GM21381 (cell line): ENCODE data around the gene KYNU.
A peak's percentile ranks its signal among the peaks of the same experiment; 100 is the strongest.
"Not testable (repeated sequence)": the region's sequence is repeated elsewhere in the genome, so short reads cannot be mapped to it uniquely, and the experiment has no call there.

ENCODE experiments used
- ATAC-seq: cut with Tn5 transposase; IDR thresholded peaks from one replicate; pipeline ENCODE4 v1.9.1; 2021; ENCODE audit warnings: mild to moderate bottlenecking, moderate library complexity; ENCODE audit not compliant: unreplicated experiment

KYNU gene

DNA sequence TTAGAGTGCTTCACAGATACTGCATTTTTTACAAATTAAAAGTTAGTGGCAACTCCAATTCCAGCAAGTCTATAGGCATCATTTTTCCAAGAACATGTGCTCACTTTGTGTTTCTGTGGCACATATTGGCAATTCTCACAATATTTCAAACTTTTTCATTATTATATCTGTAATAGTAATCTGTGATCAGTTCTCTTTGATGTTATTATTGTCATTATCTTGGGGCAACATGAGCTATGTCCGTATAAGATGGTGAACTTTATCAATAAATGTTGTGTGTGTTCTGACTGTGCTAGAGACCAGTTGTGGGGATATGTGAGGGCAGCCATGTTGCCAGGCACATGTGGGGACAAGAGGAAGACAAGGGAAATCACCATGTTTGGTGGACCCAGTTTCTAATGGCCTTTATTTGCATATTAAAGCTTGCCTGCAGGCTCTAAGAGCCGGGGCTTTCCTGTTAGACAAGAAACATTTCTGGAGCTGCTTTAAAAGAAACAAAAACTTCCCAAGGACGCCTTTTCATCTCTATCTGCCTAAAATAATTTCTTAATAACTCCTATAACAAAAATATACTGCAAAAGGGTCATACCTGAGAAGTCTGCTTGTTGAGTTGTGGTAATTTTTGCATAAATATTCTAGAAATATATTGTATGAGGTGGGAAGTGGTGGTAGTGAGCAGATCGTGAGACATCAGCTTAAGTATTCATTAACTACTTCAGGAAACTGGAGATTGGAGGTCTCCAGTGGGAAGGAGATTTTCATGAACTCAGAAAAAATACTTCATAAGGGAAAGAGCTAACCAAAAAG lies 37.2 kb downstream of the KYNU start:
- ATAC-seq, result peak; percentile 100

DNA sequence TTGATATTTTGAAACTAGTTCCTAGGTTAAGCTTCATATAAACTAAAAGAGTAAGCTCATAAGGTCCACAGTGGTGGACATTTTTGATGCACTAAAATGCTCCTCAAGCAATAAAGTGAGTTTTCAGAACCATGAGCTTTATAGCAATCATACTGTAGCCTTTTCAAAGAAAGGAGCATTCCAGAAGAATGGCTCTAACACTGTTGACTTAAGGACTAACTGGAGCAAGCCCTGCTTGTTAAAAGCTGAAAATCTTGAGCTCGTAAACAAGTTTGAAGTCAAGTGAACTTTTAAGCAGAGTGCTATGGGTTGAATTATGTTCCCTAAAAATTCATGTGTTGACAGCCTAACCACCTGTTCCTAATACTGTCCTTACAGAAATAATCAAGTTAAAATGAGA lies 38.0 kb downstream of the KYNU start:
- no peak for ATAC-seq

DNA sequence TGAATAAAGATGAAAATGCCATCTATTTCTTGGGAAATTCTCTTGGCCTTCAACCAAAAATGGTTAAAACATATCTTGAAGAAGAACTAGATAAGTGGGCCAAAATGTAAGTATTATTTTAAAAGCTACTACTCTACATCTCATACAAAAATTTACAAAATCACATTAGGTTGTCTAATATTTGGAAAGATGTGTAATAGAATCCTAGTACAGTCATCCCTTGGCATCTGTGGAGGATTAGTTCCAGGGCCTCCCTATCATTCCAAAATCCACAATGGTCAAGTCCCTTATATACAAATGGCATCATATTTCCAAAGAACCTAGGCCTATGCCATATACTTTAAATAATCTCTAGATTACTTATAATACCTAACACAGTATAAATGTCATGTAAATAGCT lies 41.2 kb downstream of the KYNU start:
- no peak for ATAC-seq

DNA sequence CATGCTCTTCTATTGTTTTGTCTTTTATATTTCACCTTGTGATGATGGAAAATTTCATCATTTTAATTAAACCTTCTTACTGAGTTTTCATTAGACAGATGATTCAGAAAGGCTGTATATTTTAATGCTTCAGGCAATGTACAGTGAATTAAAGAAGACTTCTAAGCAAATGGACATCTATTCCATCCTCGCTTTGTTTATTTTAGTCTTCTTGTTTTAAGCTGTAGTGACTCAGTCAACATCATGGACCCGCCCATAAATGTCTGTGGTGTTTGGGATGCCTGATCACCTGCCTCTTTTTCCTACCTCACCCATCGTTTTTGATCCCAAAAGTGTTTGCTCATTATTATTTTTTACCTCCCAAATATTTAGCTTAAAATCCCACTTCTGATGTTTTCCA lies 43.1 kb downstream of the KYNU start:
- ATAC-seq, result no peak

DNA sequence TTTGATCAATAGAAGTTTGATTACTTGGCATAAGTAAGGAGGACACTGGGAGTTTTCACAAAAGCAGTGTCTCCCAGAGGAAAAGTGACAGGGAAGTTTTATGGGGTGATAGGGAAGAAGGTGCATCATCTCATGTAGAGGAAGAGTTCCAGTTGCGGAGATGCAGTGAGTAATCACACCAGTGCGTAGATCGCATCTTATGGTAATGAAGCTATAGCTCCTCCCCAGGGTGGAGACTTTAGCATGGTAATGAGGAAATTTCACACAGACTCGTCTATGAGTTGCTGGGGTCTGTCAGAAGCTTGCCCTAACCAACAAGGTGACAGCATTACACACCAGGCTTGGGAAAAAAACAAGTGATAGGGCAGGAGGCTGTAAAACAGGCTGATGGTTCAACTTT lies 49.0 kb downstream of the KYNU start:
- no peak for ATAC-seq

DNA sequence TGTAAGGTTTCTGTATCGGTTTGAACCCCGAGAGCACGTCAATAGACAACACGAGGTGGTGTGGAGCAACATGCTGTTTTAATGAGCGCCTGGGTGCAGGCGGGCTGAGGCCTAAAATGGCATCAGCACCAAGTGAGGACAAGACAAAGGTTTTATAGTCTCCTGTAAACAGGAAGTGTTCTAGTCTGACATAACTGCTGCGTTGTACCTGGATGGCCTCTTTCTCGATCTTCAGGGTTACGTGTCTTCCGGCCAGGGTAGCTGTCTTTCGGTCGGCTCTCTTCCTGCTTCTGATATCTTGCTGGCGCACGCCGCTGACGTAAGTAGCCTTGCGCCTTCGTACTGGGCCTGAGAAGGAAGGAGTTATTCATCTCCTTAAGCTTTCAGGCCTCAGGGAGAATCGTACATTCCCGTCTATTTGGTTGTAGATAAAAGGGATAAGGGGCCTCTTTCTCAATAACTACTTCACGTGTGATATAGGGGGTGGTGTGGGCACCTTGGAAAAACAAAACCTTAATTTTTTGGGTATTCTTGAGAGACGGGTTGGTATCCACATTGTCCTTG lies 53.5 kb downstream of the KYNU start:
- ATAC-seq, result no peak

DNA sequence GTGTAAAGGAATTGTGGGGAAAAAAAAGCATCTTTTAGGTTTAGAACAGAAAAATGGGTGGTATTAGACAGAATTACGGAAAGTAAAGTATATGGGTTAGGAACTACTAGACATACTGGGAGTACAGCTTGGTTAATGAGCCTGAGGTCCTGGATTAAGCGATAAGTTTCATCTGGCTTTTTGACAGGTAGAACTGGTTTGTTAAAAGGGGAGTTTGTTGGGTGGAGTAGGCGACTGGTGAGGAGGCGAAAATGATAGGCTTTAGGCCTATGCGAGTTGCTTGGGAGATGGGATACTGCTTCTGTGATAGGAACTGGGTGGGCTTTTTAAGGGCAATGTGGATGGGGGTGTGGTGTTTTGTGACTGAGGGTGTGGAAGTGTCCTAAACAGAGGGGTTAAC lies 56.5 kb downstream of the KYNU start:
- no peak for ATAC-seq

DNA sequence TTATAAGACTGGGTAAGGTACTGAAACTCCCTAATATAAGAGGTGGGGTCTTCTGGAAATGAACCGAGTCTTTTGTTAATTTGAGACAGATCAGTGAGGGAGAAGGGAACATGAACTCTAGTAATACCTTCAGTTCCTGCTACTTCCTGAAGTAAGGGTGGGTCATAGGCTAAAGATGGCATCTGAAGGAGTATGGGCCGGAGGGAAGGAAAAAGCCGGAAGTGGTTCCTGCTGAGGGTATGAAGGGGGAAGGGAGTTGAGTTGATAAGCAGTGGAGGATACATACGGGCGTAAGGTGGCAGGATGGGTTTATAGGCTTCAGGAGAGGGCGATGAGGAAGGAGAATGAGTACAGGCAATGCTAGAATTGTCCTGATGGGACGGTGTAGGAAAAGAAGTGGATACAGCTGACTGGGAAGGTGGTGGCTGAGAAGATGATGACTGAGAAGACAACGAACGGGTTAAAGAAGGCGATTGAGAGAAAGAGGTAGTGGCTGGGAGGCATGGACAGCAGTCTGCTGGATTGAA lies 58.2 kb downstream of the KYNU start:
- ATAC-seq, result no peak

DNA sequence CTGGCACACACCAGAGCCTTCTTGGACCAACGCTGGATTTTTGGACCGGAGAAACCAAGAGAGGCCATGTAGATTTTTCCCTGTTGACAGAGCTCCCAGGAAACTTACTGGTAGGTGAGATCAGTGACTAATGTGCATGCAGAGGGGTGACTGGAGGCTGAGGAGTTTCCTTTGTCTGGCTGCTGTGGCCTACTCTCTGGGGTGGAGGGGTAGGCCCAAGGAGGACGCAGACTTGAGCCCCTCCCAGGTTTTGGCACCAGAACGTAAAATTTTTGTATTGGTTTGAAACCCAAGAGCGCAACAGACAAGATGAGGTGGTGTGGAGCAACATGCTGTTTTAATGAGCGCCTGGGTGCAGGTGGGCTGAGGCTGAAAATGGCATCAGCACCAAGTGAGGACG lies 59.2 kb downstream of the KYNU start:
- no peak for ATAC-seq

DNA sequence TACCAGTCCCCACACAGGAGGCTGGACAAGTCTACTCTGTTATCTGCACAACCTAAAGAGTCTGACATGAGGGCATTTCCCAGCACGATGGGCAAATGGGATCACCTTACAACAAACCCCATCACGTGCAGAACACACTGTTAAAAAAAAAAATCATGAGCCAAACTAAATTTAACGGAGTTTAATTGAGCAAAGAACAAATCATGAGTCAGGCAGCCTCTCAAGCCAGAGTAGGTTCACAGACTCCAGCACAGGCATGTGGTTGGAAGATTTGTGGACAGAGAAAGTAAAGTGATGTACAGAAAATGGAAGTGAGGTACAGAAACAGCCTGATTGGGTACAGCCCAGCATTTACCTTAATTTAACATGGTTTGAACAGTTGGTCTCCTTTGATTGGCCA lies 59.9 kb downstream of the KYNU start:
- ATAC-seq, result no peak

DNA sequence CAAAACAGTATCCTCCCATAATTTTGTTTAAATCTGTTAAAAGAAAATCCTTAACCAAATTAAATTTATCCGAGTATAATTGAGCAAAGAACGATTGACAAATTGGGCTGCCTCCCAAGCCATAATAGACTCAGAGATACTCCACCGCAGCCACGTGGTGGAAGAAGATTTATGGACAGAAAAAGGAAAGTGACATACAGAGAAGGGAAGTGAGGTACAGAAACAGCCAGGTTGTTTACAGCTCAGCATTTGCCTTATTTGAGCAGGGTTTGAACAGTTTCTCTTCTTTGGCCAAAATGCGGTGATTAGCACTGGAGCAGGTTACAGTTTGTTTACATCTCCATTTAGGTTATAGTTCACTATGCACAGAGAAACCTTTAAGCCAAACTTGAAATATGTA lies 60.8 kb downstream of the KYNU start:
- ATAC-seq, result no peak

DNA sequence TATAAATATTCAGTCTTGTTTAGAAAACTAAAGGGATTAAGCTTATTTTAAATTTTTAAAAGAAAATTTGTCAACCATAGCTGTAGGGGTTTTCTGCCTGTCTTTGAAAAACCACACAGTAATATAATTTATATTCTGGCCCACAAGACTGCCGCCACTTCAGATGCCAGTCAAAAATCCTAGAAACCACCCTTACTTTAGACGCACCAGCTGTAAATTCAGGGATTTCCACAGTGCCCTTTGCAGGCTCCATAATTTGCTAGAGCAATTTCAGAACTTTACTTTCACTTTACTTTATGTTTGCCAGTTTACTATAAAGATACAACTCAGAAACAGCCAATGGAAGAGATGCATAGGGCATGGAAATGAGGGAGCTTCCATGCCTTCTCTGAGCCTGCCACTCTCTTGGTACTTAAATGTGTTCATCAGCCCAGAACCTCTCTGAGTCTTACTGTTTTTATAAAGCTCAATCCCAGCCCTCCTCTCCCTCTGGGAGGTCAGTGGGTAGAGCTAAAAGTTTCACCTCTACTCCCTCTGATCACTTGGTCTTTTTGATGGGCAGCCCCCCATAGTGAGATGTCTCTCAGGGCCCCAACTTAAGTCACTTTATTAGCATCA lies 63.3 kb downstream of the KYNU start:
- ATAC-seq, result no peak

DNA sequence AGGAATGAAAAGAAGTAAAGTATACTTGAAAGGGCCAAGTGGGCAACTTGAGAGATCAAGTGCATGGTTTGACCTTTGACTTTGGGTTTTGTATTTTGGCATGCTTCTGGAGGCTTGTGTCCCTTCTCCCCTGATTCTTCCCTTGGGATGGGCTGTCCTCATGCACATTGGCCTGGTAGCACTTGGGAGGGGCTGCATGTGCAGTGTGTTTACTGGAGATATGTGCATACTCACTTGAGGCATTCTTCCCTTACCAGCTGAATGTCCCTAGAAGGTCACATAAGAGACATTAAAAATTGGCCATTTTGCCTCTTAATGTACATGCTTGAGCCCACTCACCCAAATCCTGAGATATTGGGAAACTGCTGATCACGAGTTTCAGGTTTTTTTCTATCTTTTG lies 65.2 kb downstream of the KYNU start:
- no peak for ATAC-seq

DNA sequence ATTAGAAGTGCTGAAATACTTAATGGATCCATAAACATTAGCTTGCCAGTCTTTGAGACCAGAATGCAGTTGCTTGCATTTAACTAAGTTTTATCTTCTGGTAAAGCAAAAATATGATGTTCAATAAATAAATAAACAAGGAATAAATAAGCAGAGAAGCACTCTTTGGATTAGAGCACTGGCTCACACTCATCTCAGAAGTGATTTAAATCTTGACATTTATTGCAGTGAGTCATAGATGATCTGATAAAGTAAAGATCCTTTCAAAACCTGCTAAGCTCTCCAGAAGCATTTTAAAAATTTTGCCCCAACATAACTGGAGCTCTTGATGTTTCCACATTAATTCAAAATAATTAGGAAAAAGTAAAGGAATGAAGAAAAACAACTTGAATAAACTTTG lies 66.8 kb downstream of the KYNU start:
- no peak for ATAC-seq

DNA sequence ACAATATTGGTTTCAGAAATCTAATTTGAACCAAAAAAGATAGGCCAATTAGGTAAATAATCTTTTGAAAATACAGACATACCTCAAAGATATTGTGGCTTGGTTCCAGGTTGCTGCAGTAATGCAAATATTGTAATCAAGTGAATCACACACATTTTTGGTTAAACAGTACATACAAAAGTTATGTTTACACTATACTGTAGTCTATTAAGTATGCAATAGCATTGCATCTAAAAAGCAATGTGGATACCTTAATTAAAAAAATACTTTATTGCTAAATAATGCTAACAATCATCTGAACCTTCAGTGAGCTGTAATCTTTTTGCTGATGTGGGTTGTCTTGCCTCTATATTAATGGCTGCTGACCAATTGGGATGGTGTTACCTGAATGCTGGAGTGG lies 67.3 kb downstream of the KYNU start:
- ATAC-seq, result no peak

DNA sequence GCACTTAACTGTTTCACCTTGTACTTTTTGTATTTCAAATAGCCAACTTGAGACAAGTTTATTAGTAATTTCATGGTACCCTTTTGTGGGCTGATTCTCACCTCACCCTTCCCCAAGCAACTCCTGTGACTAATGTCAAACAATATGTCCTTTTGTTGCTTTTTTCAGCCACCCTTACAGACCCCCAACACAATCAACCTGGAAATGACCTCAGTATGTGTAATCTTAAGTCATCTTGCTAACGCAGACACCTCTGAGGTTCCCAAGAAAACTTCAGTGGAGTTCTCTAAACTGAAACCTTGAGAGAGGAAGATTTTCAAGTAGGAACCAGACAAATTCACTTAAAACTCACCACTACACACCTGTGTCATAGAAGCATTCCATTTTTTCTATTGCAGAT lies 69.5 kb downstream of the KYNU start:
- no peak for ATAC-seq

DNA sequence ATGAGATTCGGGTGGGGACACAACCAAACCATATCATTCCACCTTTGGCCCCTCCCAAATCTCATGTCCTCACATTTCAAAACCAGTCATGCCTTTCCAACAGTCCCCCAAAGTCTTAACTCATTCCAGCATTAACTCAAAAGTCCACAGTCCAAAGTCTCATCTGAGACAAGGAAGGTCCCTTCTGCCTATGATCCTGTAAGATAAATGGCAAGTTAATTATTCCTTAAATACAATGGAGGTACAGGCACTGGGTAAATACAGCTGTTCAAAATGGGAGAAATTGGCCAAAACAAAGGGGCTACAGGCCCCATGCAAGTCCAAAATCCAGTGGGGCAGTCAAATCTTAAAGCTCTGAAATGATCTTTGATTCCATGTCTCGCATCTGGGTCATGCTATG lies 71.3 kb downstream of the KYNU start:
- ATAC-seq, result not testable (repeated sequence)

DNA sequence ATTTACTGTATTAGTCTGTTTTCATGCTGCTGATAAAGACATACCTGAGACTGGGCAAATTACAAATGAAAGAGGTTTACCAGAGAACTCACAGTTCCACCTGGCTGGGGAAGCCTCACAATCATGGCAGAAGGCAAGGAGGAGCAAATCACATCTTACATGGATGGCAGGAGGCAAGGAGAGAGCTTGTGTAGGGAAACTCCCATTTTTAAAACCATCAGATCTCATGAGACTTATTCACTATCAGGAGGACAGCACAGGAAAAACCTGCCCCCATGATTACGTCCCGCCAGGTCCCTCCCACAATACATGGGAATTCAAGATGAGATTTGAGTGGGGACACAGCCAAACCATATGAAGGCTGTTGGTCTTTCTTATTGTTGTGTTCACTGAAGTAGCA lies 72.9 kb downstream of the KYNU start:
- ATAC-seq, result not testable (repeated sequence)

DNA sequence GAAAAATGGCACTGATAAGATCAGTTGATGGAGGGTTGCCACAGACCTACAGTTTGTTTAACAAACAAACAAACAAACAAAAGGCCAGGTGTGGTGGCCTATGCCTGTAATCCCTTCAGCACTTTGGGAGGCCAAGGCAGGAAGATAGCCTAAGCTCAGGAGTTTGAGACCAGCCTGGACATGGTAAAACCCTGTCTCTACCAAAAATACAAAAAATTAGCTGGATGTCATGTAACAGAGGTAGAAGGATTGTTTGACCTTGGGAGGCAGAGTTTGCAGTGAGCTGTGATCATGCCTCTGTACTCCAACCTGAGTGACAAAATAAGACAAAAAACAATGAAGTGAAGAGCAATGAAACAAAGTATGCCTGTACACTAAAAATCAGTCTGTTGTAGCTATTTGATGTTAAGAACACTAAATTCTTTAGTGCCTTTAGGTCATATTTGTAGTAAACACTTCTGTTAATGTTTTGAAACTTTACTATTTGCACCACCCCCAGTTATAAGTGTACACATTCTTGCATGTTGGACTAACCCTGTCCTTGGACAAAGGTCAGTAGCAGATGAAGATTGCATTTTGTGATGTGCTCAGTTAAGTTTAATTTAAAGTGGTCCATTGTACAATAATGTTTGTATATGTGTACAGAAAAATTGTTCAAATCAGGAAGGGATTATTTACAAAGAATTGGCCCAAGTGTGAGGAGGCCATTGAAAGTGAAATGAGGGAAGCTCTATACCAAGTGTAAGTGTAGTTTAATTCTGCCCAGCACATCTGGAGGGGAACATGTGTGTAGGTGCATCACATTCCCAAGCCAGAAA lies 73.9 kb downstream of the KYNU start:
- ATAC-seq, result no peak

DNA sequence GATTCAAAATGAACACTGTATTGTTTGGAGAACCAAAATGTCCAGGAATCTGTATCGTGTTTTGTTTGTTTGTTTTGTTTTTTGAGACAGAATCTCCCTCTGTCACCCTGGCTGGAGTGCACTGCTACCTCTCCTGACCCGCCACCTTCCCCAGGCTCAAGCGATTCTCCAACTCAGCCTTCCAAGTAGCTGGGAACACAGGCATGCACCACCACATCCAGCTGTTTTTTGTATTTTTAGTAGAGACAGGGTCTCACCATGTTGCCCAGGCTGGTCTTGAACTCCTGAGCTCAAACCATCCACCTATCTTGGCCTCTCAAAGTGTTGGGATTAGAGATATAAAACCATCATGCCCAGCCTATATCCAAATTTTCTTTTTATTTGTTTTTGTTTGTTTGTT lies 74.6 kb downstream of the KYNU start:
- no peak for ATAC-seq

DNA sequence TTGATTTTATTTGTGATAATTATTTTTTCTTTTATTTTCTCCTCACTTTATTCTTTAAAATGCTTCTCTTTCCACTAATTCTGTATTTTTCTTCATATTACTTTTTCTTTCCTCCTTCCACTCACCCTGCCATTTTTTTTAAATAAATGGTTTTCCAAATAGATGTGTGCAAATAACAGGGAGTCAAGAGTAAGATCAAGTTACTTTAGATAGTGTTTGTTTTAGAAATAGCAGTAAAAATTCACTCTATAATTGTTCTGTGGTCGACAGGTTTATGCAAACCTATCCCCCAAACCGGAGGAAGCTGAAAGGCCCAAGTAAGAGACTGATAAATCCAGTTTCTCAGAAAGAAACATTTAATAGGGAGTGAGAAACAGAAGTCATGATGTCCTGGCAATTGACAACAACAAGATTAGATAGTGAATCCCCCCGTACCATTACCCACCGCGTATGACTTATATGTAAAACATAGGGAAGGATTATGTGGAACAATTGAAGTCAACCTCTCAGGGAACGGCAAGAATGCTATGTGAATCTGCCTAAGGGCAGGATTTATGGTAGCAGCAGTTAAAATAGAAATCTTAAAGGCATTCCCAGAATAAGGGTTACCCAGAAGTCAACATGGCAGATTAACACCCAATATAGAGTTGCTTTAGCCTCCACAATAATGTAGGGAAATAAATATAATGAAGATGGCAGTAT lies 75.5 kb downstream of the KYNU start:
- no peak for ATAC-seq
